Activated naive CD4-positive, alpha-beta T cell treated with anti-CD3 and anti-CD28 coated beads for 36 hours (primary cell): Measurements from ENCODE around the gene CELSR1. TPM values are rescaled to one million over a fixed set of nuclear protein-coding genes. Genes with fewer than 3 reads are reported as not detected.

Experiments used
- CTCF ChIA-PET: fragments of 350-600 bp; sonication (Branson Sonifier 250); formaldehyde crosslinking; loops from one replicate; lab custom pipeline; 2021; ENCODE audit warnings: antibody characterized with exemption; lab: Charles Lee
- DNase-seq: peaks from one replicate; pipeline ENCODE4 v3.0.0-alpha.2; 2020
- H3K27ac Mint-ChIP-seq: one replicate; pipeline ENCODE4 v1.8.0; 2021; ENCODE audit warnings: mild to moderate bottlenecking, mixed read lengths
- H3K27me3 Mint-ChIP-seq: one replicate; pipeline ENCODE4 v1.8.0; 2021; ENCODE audit warnings: low read depth, mixed read lengths
- H3K36me3 Mint-ChIP-seq: one replicate; pipeline ENCODE4 v1.8.0; 2021; ENCODE audit warnings: low read depth, mixed read lengths
- H3K4me1 Mint-ChIP-seq: one replicate; pipeline ENCODE4 v1.8.0; 2021; ENCODE audit warnings: low read depth, mixed read lengths
- H3K4me3 Mint-ChIP-seq: one replicate; pipeline ENCODE4 v1.8.0; 2021; ENCODE audit warnings: mild to moderate bottlenecking, moderate library complexity, mixed read lengths
- H3K9me3 Mint-ChIP-seq: one replicate; pipeline ENCODE4 v1.8.0; 2021; ENCODE audit warnings: mixed read lengths
- intact Hi-C: fragments of 100-400 bp; cut with micrococcal nuclease; formaldehyde crosslinking; loops from one replicate; pipeline ENCODE4 v1.15.1; 2023
- total RNA-seq, 2 experiments: library from RNA; stranded (reverse); gene quantifications; one replicate each; pipeline ENCODE4 v1.2.3, GENCODE V29; 2021

The CELSR1 gene
- total RNA-seq, 2 experiments from 2014 or later, result 0.17 to 0.25 TPM

GRCh38 chr22:46462726-46463371 is 74.6 kb downstream of the CELSR1 start:
- no peak for DNase-seq
- H3K9me3 Mint-ChIP-seq, result no peaks in the 10 kb centered on the region
- H3K36me3 Mint-ChIP-seq, result no peaks in the 10 kb centered on the region
- H3K4me3 Mint-ChIP-seq, result no peak overlapping the region
- CTCF ChIA-PET, result no interaction called here
- H3K4me1 Mint-ChIP-seq, result no peaks in the 10 kb centered on the region
- H3K27me3 Mint-ChIP-seq, result no peaks in the 10 kb centered on the region
- H3K27ac Mint-ChIP-seq, result no peak overlapping the region
- intact Hi-C loops, result no loop called here

GRCh38 chr22:46461566-46462180 is 75.7 kb downstream of the CELSR1 start:
- CTCF ChIA-PET, result no interaction called here
- no peak overlapping the region for H3K27ac Mint-ChIP-seq

GRCh38 chr22:46460857-46461256 is 76.6 kb downstream of the CELSR1 start:
- Mint-ChIP-seq H3K27ac (no peak overlapping the region), H3K36me3 (no peaks in the 10 kb centered on the region), H3K4me3 (no peak overlapping the region), H3K27me3 (no peaks in the 10 kb centered on the region), H3K9me3 (no peaks in the 10 kb centered on the region), H3K4me1 (no peaks in the 10 kb centered on the region)
- no peak for DNase-seq
- CTCF ChIA-PET, result no interaction called here
- intact Hi-C loops, result no loop called here

More at GRCh38 chr22:46461566-46462180, 75.7 kb downstream of the CELSR1 start:
- Mint-ChIP-seq H3K27me3 (no peaks in the 10 kb centered on the region), H3K9me3 (no peaks in the 10 kb centered on the region), H3K4me1 (no peaks in the 10 kb centered on the region), H3K4me3 (no peak overlapping the region), H3K36me3 (no peaks in the 10 kb centered on the region)
- DNase-seq, result no peak
- intact Hi-C loops, result no loop called here

- Mint-ChIP-seq H3K27me3 (no peaks in the 10 kb centered on the region), H3K27ac (no peak overlapping the region), H3K9me3 (no peaks in the 10 kb centered on the region), H3K36me3 (no peaks in the 10 kb centered on the region), H3K4me1 (no peaks in the 10 kb centered on the region), H3K4me3 (no peak overlapping the region)
- intact Hi-C loops, result no loop called here
- CTCF ChIA-PET, result interaction anchor here (0.6 kb wide), 1 partner anchor 108 kb away, joined by 5 read pairs; no protein-coding TSS in a partner anchor
- DNase-seq, result no peak
Observed at GRCh38 chr22:46459347-46460065, 77.9 kb downstream of the CELSR1 start.

DNA sequence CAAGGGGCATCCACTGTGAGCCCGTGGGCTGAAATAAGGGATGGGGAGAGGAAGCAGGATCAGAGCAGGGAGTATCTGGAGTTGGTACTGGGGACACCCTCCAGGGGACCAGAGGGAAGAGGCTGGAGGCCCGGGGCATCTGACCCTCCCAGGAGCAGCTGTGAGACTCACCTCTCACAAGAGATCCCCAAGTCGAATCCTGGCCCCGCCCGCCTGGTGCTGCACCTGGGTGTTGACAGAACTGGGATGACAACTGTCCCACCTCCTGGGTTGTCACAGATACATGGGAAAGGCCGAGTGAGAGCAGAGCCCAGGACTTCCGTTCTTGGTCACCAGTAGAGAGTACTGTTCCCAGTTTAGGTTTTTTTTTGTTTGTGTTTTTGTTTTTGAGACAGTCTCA is 78.9 kb downstream of the CELSR1 start:
- H3K27ac Mint-ChIP-seq, result no peak overlapping the region
- intact Hi-C loops, result no loop called here
- no peaks in the 10 kb centered on the region for H3K9me3 Mint-ChIP-seq

DNA sequence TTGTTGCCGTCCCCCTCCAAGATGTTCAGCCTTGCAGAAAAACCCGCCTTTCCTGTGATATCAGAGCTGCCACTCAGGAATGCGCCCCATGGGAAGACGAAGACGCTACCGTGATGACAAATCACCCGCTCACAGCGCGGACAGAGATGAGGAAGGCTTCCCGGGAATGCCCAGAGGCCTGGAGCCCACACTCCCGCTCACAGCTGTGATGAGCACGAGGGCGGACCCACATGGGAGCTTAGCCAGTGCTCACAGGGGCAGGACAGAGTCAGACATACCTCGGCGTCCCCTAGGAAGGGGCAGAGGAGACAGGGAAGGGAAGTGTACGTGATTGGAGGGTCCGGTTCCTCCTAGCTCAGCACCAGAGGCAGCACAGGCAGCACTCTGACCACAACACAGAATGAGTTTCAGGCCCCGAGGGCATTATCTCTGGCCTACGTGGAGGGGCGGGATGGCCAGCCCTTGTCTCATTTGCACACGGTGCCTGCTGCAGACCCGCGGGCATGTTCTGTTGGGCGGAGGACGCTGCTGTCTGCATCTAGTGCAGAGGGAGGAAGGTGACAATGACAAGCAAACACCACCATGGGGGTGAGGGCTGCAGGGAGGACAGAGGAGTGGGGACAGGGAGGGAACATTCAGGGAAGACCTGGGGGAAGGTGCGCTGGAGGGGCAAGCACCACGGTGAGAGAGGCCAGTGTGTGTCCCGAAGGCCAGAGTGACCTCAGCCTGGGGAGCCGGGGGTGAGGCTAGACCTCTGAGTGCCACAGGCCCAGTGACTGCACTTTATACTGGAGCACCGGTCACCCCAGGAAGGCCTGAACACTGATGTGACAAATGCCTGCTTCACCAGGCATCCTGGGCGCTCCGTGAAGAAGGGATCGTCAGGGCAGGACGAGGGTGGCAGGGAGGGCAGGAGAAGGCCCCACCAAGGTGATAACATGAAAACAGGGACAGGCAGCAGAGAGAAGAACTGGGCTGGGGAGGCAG is 79.6 kb downstream of the CELSR1 start:
- H3K36me3 Mint-ChIP-seq, result no peaks in the 10 kb centered on the region
- intact Hi-C loops, result no loop called here
- no peak overlapping the region for H3K4me3 Mint-ChIP-seq
- CTCF ChIA-PET, result no interaction called here
- no peak overlapping the region for H3K27ac Mint-ChIP-seq
- DNase-seq, result no peak
- H3K27me3 Mint-ChIP-seq, result no peaks in the 10 kb centered on the region
- no peaks in the 10 kb centered on the region for H3K4me1 Mint-ChIP-seq
- H3K9me3 Mint-ChIP-seq, result no peaks in the 10 kb centered on the region

More for the DNA sequence above, 78.9 kb downstream of the CELSR1 start:
- Mint-ChIP-seq H3K36me3 (no peaks in the 10 kb centered on the region), H3K27me3 (no peaks in the 10 kb centered on the region), H3K4me3 (no peak overlapping the region), H3K4me1 (no peaks in the 10 kb centered on the region)
- no peak for DNase-seq
- CTCF ChIA-PET, result no interaction called here

GRCh38 chr22:46456818-46457163 is 80.6 kb downstream of the CELSR1 start:
- no peaks in the 10 kb centered on the region for H3K36me3 Mint-ChIP-seq
- H3K27ac Mint-ChIP-seq, result no peak overlapping the region
- intact Hi-C loops, result no loop called here
- H3K27me3 Mint-ChIP-seq, result no peaks in the 10 kb centered on the region
- H3K9me3 Mint-ChIP-seq, result no peaks in the 10 kb centered on the region
- H3K4me1 Mint-ChIP-seq, result no peaks in the 10 kb centered on the region
- H3K4me3 Mint-ChIP-seq, result no peak overlapping the region
- DNase-seq, result no peak
- CTCF ChIA-PET, result interaction anchor here (0.6 kb wide), 1 partner anchor 663 kb away, joined by 3 read pairs; no protein-coding TSS in a partner anchor

DNA sequence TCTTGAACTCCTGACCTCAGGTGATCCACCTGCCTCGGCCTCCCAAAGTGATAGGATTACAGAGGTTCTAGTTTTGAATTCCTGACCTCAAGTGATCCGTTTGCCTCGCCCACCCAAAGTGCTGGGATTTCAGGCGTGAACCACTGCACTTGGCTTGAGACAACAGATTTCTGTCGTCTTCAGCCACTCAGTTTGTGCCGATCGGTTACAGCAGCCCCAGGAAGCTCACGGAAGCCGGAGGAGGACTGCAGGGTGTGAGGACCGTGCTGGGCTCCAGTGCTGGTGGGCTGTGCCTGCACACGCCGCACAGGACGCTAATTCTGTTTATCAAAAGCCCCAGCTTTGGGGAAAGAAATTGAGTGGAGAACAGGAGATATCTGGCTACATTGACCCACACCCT is 82.0 kb downstream of the CELSR1 start:
- Mint-ChIP-seq H3K9me3 (no peaks in the 10 kb centered on the region), H3K27me3 (no peaks in the 10 kb centered on the region), H3K4me1 (no peaks in the 10 kb centered on the region), H3K27ac (no peak overlapping the region), H3K4me3 (no peak overlapping the region), H3K36me3 (no peaks in the 10 kb centered on the region)
- no peak for DNase-seq
- CTCF ChIA-PET, result no interaction called here
- intact Hi-C loops, result no loop called here

- DNase-seq, result no peak
- no peaks in the 10 kb centered on the region for H3K27me3 Mint-ChIP-seq
- intact Hi-C loops, result no loop called here
- CTCF ChIA-PET, result no interaction called here
- H3K4me3 Mint-ChIP-seq, result no peak overlapping the region
- H3K27ac Mint-ChIP-seq, result no peak overlapping the region
- no peaks in the 10 kb centered on the region for H3K4me1 Mint-ChIP-seq
- H3K36me3 Mint-ChIP-seq, result no peaks in the 10 kb centered on the region
- H3K9me3 Mint-ChIP-seq, result no peaks in the 10 kb centered on the region
Observed at GRCh38 chr22:46454504-46455269, 82.7 kb downstream of the CELSR1 start.

GRCh38 chr22:46453829-46454503 is 83.5 kb downstream of the CELSR1 start:
- Mint-ChIP-seq H3K9me3 (no peaks in the 10 kb centered on the region), H3K4me3 (no peak overlapping the region), H3K27ac (no peak overlapping the region), H3K4me1 (no peaks in the 10 kb centered on the region), H3K27me3 (no peaks in the 10 kb centered on the region), H3K36me3 (no peaks in the 10 kb centered on the region)
- CTCF ChIA-PET, result no interaction called here
- DNase-seq, result no peak
- intact Hi-C loops, result no loop called here
